ENCODE results near the gene REM2.
A peak's percentile ranks its signal among the peaks of the same experiment; 100 is the strongest.
"Not testable (repeated sequence)": the region's sequence is repeated elsewhere in the genome, so short reads cannot be mapped to it uniquely, and the experiment has no call there.

The REM2 gene

DNA sequence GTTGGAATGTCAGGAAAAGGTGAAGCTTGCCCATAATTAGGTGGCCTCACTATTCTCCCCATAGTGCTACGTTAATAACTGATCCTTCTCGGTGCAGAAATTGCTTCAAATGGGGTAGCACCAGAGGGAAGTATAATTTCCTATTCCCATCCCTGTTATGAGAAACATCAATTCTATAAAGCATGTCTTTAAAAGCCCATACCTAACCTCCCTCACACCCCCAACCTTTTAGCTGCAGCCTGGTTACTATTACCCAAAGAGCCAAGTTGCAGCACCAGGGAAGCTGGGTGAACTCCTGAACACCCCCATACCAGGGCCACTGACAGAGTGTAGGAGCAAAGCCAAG, 20.7 kb downstream of the REM2 start:
- DNase-seq (ENCODE audit: low read depth), result no peak
- TF ChIP-seq, protein P1, sequence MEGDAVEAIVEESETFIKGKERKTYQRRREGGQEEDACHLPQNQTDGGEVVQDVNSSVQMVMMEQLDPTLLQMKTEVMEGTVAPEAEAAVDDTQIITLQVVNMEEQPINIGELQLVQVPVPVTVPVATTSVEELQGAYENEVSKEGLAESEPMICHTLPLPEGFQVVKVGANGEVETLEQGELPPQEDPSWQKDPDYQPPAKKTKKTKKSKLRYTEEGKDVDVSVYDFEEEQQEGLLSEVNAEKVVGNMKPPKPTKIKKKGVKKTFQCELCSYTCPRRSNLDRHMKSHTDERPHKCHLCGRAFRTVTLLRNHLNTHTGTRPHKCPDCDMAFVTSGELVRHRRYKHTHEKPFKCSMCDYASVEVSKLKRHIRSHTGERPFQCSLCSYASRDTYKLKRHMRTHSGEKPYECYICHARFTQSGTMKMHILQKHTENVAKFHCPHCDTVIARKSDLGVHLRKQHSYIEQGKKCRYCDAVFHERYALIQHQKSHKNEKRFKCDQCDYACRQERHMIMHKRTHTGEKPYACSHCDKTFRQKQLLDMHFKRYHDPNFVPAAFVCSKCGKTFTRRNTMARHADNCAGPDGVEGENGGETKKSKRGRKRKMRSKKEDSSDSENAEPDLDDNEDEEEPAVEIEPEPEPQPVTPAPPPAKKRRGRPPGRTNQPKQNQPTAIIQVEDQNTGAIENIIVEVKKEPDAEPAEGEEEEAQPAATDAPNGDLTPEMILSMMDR (IDR thresholded peaks at IDR 0.05; ENCODE audit: low read depth, low read length), result no peak
- TF ChIP-seq, protein P2, sequence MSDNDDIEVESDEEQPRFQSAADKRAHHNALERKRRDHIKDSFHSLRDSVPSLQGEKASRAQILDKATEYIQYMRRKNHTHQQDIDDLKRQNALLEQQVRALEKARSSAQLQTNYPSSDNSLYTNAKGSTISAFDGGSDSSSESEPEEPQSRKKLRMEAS (IDR thresholded peaks at IDR 0.05; ENCODE audit: low read depth, low read length), result no peak
- TF ChIP-seq MYC (IDR thresholded peaks at IDR 0.05; ENCODE audit: low read depth, low read length), result no peak
- no peak for TF ChIP-seq POLR2A (IDR thresholded peaks at IDR 0.05; ENCODE audit: extremely low read depth, insufficient read length)
- H3K4me3 ChIP-seq (ENCODE audit: low read depth, low read length), result no peak overlapping the region

DNA sequence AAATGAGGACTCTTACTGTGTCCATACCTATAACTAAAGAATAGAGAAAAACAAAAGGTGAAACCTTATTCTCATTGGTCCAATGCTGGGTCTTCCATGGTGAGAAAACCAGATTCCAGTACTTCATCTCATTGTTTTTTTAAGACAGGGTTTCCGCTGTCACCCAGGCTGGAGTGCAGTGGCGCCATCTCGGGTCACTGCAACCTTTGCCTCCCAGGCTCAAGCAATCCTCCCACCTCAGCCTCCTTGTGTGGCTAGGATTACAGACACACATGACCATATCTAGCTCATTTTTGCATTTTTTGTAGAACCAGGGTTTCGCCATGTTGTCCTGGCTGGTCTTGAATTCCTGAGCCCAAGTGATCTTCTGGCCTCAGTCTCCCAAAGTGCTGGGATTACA, 22.6 kb downstream of the REM2 start:
- TF ChIP-seq, protein P2 (IDR thresholded peaks at IDR 0.05; ENCODE audit: low read depth, low read length), result no peak
- TF ChIP-seq MYC (IDR thresholded peaks at IDR 0.05; ENCODE audit: low read depth, low read length) (no peak), POLR2A (IDR thresholded peaks at IDR 0.05; ENCODE audit: extremely low read depth, insufficient read length) (no peak)
- TF ChIP-seq, protein P1 (IDR thresholded peaks at IDR 0.05; ENCODE audit: low read depth, low read length), result no peak
- DNase-seq (ENCODE audit: low read depth), result no peak
- no peak overlapping the region for H3K4me3 ChIP-seq (ENCODE audit: low read depth, low read length)

DNA sequence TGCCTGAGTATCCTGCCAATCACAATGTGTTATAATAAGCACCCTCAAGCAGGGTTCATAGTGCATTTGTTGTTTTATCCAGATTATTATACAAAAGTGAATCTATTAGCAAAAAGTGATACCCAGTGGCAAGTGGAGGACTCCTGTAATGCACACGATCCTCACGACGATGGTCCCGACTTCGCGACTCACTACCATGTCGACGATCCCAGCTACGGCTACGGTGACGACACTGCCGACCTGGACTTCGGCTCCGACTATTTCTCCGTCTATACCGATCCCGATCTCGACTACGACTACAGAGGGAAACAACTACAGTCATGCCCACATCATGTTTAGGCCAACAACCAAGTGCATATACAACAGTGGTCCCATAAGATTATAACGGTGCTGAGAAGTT, 23.1 kb downstream of the REM2 start:
- no peak for TF ChIP-seq POLR2A (IDR thresholded peaks at IDR 0.05; ENCODE audit: extremely low read depth, insufficient read length)
- TF ChIP-seq, protein P1 (IDR thresholded peaks at IDR 0.05; ENCODE audit: low read depth, low read length), result no peak
- no peak for TF ChIP-seq MYC (IDR thresholded peaks at IDR 0.05; ENCODE audit: low read depth, low read length)
- TF ChIP-seq, protein P2 (IDR thresholded peaks at IDR 0.05; ENCODE audit: low read depth, low read length), result no peak

DNA sequence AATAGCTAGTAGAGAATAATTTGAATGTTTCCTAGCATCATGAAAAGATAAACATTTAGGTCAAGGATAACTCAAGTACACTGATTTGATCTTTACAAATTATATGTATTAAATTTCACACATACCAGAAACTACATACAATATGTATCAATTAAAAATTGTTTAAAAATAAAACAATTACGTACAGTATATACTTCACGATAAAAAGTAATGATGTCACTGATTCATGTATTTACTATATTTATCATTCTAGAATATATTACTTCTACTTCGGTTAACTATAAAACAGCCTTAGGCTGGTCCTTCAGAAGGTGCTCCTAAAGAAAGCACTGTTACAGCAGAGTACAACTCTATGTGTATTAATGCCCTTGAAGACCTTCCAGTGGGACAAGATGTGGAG, 24.4 kb downstream of the REM2 start:
- TF ChIP-seq, protein P2 (IDR thresholded peaks at IDR 0.05; ENCODE audit: low read depth, low read length), result no peak
- TF ChIP-seq POLR2A (IDR thresholded peaks at IDR 0.05; ENCODE audit: extremely low read depth, insufficient read length) (no peak), MYC (IDR thresholded peaks at IDR 0.05; ENCODE audit: low read depth, low read length) (no peak)
- TF ChIP-seq, protein P1 (IDR thresholded peaks at IDR 0.05; ENCODE audit: low read depth, low read length), result no peak
- DNase-seq (ENCODE audit: low read depth), result no peak
- no peak overlapping the region for H3K4me3 ChIP-seq (ENCODE audit: low read depth, low read length)

More for the DNA sequence above, 23.1 kb downstream of the REM2 start:
- DNase-seq (ENCODE audit: low read depth), result no peak
- H3K4me3 ChIP-seq (ENCODE audit: low read depth, low read length), result no peak overlapping the region

DNA sequence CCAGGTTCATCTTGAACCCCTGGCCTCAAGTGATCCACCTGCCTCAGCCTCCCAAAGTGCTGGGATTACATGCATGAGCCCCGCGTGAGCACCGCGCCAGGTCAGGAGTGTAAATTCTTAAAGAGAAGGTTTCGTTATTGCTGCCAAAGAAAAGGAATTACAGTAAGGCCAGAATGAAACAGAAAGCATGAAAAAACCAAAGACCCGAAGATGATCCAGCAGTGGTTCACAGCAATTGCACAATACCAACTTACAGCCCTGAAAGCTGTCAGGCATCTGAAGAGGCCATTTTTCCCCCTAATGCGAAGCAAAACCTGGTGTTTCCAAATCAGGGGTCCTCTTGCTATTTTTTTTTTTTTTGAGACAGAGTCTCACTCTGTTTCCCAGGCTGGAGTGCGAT, 25.6 kb downstream of the REM2 start:
- peak; percentile 53 for DNase-seq (ENCODE audit: low read depth)
- TF ChIP-seq, protein P1 (IDR thresholded peaks at IDR 0.05; ENCODE audit: low read depth, low read length), result no peak
- TF ChIP-seq MYC (IDR thresholded peaks at IDR 0.05; ENCODE audit: low read depth, low read length) (no peak), POLR2A (IDR thresholded peaks at IDR 0.05; ENCODE audit: extremely low read depth, insufficient read length) (no peak)
- TF ChIP-seq, protein P2 (IDR thresholded peaks at IDR 0.05; ENCODE audit: low read depth, low read length), result no peak
- H3K4me3 ChIP-seq (ENCODE audit: low read depth, low read length), result no peak overlapping the region

DNA sequence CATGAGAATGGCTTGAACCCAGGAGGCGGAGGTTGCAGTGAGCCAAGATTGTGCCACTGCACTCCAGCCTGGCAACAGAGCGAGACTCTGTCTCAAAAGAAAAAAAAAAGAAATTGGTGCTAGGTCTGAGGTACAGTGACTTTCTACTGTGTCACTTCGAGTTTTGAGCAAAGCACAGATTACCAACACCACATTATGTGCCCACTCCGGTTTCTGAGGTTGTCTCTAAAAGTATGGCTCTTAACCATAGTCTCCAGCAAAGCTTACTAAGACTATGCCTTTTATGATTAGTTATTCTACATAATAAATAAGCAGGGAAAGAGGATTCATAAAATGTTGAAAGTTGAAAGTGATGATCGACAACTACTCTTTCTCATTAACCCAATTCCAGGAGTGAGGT, 27.9 kb downstream of the REM2 start:
- no peak for DNase-seq (ENCODE audit: low read depth)
- no peak overlapping the region for H3K4me3 ChIP-seq (ENCODE audit: low read depth, low read length)
- TF ChIP-seq, protein P1 (IDR thresholded peaks at IDR 0.05; ENCODE audit: low read depth, low read length), result no peak
- TF ChIP-seq, protein P2 (IDR thresholded peaks at IDR 0.05; ENCODE audit: low read depth, low read length), result no peak
- TF ChIP-seq POLR2A (IDR thresholded peaks at IDR 0.05; ENCODE audit: extremely low read depth, insufficient read length), result no peak

DNA sequence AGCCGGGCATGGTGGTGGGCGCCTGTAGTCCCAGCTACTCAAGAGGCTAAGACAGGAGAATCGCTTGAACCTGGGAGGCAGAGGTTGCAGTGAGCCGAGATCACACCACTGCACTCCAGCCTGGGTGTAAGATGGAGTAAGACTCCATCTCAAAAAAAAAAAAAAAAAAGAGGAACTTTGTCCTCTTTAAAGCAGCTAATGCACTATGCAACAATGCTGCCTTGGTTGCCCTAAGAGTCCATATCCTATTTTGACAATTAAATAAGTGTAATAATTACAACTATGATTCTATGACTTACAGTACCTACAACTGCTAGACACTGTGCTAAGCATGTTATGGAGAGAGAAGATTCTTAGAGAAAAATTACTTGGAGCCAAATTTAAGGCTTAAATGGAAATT, 31.8 kb downstream of the REM2 start:
- H3K4me3 ChIP-seq (ENCODE audit: low read depth, low read length), result not testable (repeated sequence)
- peak; percentile 37 for DNase-seq (ENCODE audit: low read depth)

Measured in NB4 (cell line).